ENCODE data around the gene PPP1R12B. TPM values are rescaled to one million over a fixed set of nuclear protein-coding genes. Genes with fewer than 3 reads are reported as not detected.
"Not testable (repeated sequence)": the region's sequence is repeated elsewhere in the genome, so short reads cannot be mapped to it uniquely, and the experiment has no call there.

PPP1R12B gene
- total RNA-seq, 3 donors from 2014 or later = 80.9 to 655 (median 89.0) TPM

- no peaks in the 10 kb centered on the region for H3K4me1 ChIP-seq (ENCODE audit: low read depth)
- no peak for ATAC-seq
- no peak overlapping the region for H3K4me3 ChIP-seq
- no peak for DNase-seq
- no peaks in the 10 kb centered on the region for H3K36me3 ChIP-seq (ENCODE audit: low read depth)
- H3K9me3 ChIP-seq = no peaks in the 10 kb centered on the region
- intact Hi-C loops (cut with DNase I, micrococcal nuclease) = no loop called here
- no peak for TF ChIP-seq CTCF (IDR thresholded peaks at IDR 0.05)
These were observed 90.1 kb downstream of the PPP1R12B start for GRCh38 chr1:202438393-202439174.

GRCh38 chr1:202439308-202439707 lies 90.8 kb downstream of the PPP1R12B start:
- H3K4me1 ChIP-seq (ENCODE audit: low read depth) = no peaks in the 10 kb centered on the region
- no peak for ATAC-seq
- no peak for DNase-seq
- no peak for TF ChIP-seq CTCF (IDR thresholded peaks at IDR 0.05)
- H3K4me3 ChIP-seq = no peak overlapping the region
- no peaks in the 10 kb centered on the region for H3K9me3 ChIP-seq
- H3K36me3 ChIP-seq (ENCODE audit: low read depth) = no peaks in the 10 kb centered on the region
- intact Hi-C loops (cut with DNase I, micrococcal nuclease) = no loop called here

GRCh38 chr1:202448140-202448539 lies 99.6 kb downstream of the PPP1R12B start:
- H3K4me3 ChIP-seq; H3K4me1 ChIP-seq (ENCODE audit: low read depth); ATAC-seq; H3K9me3 ChIP-seq; intact Hi-C loops (cut with DNase I, micrococcal nuclease); DNase-seq; H3K36me3 ChIP-seq (ENCODE audit: low read depth): not testable (repeated sequence)

- ATAC-seq; H3K9me3 ChIP-seq; H3K4me3 ChIP-seq; DNase-seq; H3K4me1 ChIP-seq (ENCODE audit: low read depth); intact Hi-C loops (cut with DNase I, micrococcal nuclease); H3K36me3 ChIP-seq (ENCODE audit: low read depth): not testable (repeated sequence)
These were observed 103.1 kb downstream of the PPP1R12B start for GRCh38 chr1:202451641-202452040.

- no peak for ATAC-seq
- DNase-seq = no peak
- Histone ChIP-seq H3K4me3 (no peak overlapping the region), H3K9me3 (no peaks in the 10 kb centered on the region), H3K4me1 (ENCODE audit: low read depth) (peaks cover 2% of the 10 kb centered on the region), H3K36me3 (ENCODE audit: low read depth) (no peaks in the 10 kb centered on the region)
- TF ChIP-seq CTCF (IDR thresholded peaks at IDR 0.05) = no peak
- intact Hi-C loops (cut with DNase I, micrococcal nuclease) = no loop called here
These were observed 104.0 kb downstream of the PPP1R12B start for GRCh38 chr1:202452508-202452907.

- H3K36me3 ChIP-seq (ENCODE audit: low read depth); H3K4me3 ChIP-seq; H3K4me1 ChIP-seq (ENCODE audit: low read depth); intact Hi-C loops (cut with DNase I, micrococcal nuclease); H3K9me3 ChIP-seq: not testable (repeated sequence)
- peak in 1 of 3 donors; percentile 40 for DNase-seq
- peak; percentile 97 for ATAC-seq
These were observed 108.1 kb downstream of the PPP1R12B start for GRCh38 chr1:202456372-202457169.

GRCh38 chr1:202458651-202459050 lies 110.2 kb downstream of the PPP1R12B start:
- DNase-seq; H3K36me3 ChIP-seq (ENCODE audit: low read depth); H3K4me3 ChIP-seq; ATAC-seq; intact Hi-C loops (cut with DNase I, micrococcal nuclease); H3K9me3 ChIP-seq; H3K4me1 ChIP-seq (ENCODE audit: low read depth): not testable (repeated sequence)

GRCh38 chr1:202459470-202460142 lies 111.1 kb downstream of the PPP1R12B start:
- H3K9me3 ChIP-seq; H3K4me3 ChIP-seq; H3K36me3 ChIP-seq (ENCODE audit: low read depth); DNase-seq; intact Hi-C loops (cut with DNase I, micrococcal nuclease); H3K4me1 ChIP-seq (ENCODE audit: low read depth); ATAC-seq: not testable (repeated sequence)

- intact Hi-C loops (cut with DNase I, micrococcal nuclease); H3K9me3 ChIP-seq; H3K4me3 ChIP-seq; H3K4me1 ChIP-seq (ENCODE audit: low read depth); H3K36me3 ChIP-seq (ENCODE audit: low read depth); DNase-seq; ATAC-seq: not testable (repeated sequence)
These were observed 111.6 kb downstream of the PPP1R12B start for GRCh38 chr1:202460143-202460495.

Measured in mucosa of descending colon (tissue), 3 donors.